Sigmoid colon (tissue), 7 donors: ENCODE results near the gene MARK3. TPM values are rescaled to one million over a fixed set of nuclear protein-coding genes. Genes with fewer than 3 reads are reported as not detected.

Experiments used
- DNase-seq: peaks from one replicate; pipeline ENCODE4 v3.0.0-alpha.2; 2019
- H3K27ac ChIP-seq, 4 donors: fragments of 200-600 bp; sonication (generic); one replicate each; pipeline ENCODE4 v1.5.1; 2016 to 2019; ENCODE audit warnings: mild to moderate bottlenecking in 1 of 4
- H3K27me3 ChIP-seq, 3 donors: fragments of 200-600 bp; sonication (generic); one replicate each; pipeline ENCODE4 v1.5.1; 2019; ENCODE audit warnings: mild to moderate bottlenecking in 1 of 3
- H3K36me3 ChIP-seq, 4 donors: fragments of 200-600 bp; sonication (generic); one replicate each; pipeline ENCODE4 v1.5.1; 2016 to 2019
- H3K4me1 ChIP-seq, 4 donors: fragments of 200-600 bp; sonication (generic); one replicate each; pipeline ENCODE4 v1.5.1; 2017 to 2019
- H3K4me3 ChIP-seq, 4 donors: fragments of 200-600 bp; sonication (generic); one replicate each; pipeline ENCODE4 v1.5.1; 2017 to 2019; ENCODE audit warnings: mild to moderate bottlenecking in 2 of 4, moderate library complexity in 1 of 4
- H3K9me3 ChIP-seq, 4 donors: fragments of 200-600 bp in 3 of 4; sonication (generic) in 3 of 4; one replicate each; pipeline versions ENCODE4 v1.5.1 to v1.6.1; 2013 to 2019
- CTCF ChIP-seq, 4 experiments: fragments of 450-650 bp in 3 of 4; fragments of 200-600 bp in 1 of 4; IDR thresholded peaks; one replicate each; pipeline ENCODE4 v1.5.1; 2016 to 2019; ENCODE audit warnings: antibody characterized with exemption in 4 of 4, mild to moderate bottlenecking in 3 of 4, moderate library complexity in 2 of 4
- EP300 ChIP-seq, 4 donors: sonication (generic); formaldehyde crosslinking; IDR thresholded peaks; one replicate each; pipeline ENCODE4 v1.6.1; 2017; ENCODE audit warnings: antibody characterized with exemption in 4 of 4
- POLR2A ChIP-seq, 2 donors: fragments of 450-650 bp; IDR thresholded peaks; one replicate each; pipeline ENCODE4 v1.6.1; 2016; ENCODE audit warnings: antibody characterized with exemption in 2 of 2, mild to moderate bottlenecking in 2 of 2, moderate library complexity in 2 of 2
- POLR2AphosphoS5 ChIP-seq, 4 donors: sonication (generic); formaldehyde crosslinking; IDR thresholded peaks; one replicate each; pipeline ENCODE4 v1.6.1; 2017; ENCODE audit warnings: antibody characterized with exemption in 4 of 4
- WGBS, 2 donors: extraction: QIAGEN DNeasy Blood & Tissue Kit; methylation state at CpG; one replicate each; pipeline ENCODE4 v1.1.7; 2013; 5-methylcytosine and 5-hydroxymethylcytosine counted together
- intact Hi-C: fragments of 100-400 bp; cut with DNase I; formaldehyde crosslinking; loops from one replicate; pipeline ENCODE4 v1.15.1; 2023
- polyA plus RNA-seq, 3 donors: library from polyadenylated mRNA; stranded (reverse); fragments of 200-250 nt; gene quantifications; one replicate each; pipeline ENCODE4 v1.2.3, GENCODE V29; 2013
- total RNA-seq, 4 donors: library from RNA; depleted of rRNA; stranded (reverse); fragments of >200 nt; gene quantifications; one replicate each; pipeline ENCODE4 v1.1.0, GENCODE V29; 2016
- donor health status: healthy with polysubstance abuse.
- donor health status: Bipolar disorder and iron deficiency.
- donor health status: healthy.

Gene MARK3
- total and polyA plus RNA-seq, 7 donors: 21.6 to 104 (median 66.7) TPM

GRCh38 chr14:103401223-103402214, 16.3 kb downstream of the MARK3 start:
- H3K4me1 ChIP-seq: peaks cover 0 to 69% (median 58%) of the 10 kb centered on the region in 4 donors
- TF ChIP-seq POLR2A (IDR thresholded peaks at IDR 0.05) (no peak), CTCF (IDR thresholded peaks at IDR 0.05) (no peak), POLR2AphosphoS5 (IDR thresholded peaks at IDR 0.05) (no peak), EP300 (IDR thresholded peaks at IDR 0.05) (no peak)
- no peak overlapping the region for H3K4me3 ChIP-seq
- DNase-seq: no peak
- H3K27ac ChIP-seq: no peak overlapping the region
- peaks cover 0 to 13% (median 0%) of the 10 kb centered on the region in 4 donors for H3K36me3 ChIP-seq
- 74 to 88% methylated on average over 10 of the region's 10 CpGs for WGBS, 2 donors
- intact Hi-C loops: no loop called here
- H3K9me3 ChIP-seq: no peaks in the 10 kb centered on the region
- no peaks in the 10 kb centered on the region for H3K27me3 ChIP-seq

GRCh38 chr14:103402695-103403094, 17.5 kb downstream of the MARK3 start:
- no peaks in the 10 kb centered on the region for H3K9me3 ChIP-seq
- peaks cover 0 to 62% (median 55%) of the 10 kb centered on the region in 4 donors for H3K4me1 ChIP-seq
- peaks cover 0 to 24% (median 2%) of the 10 kb centered on the region in 4 donors for H3K36me3 ChIP-seq
- no peak overlapping the region for H3K27ac ChIP-seq
- TF ChIP-seq CTCF (IDR thresholded peaks at IDR 0.05) (no peak), EP300 (IDR thresholded peaks at IDR 0.05) (no peak)
- H3K4me3 ChIP-seq: no peak overlapping the region
- intact Hi-C loops: no loop called here
- H3K27me3 ChIP-seq: no peaks in the 10 kb centered on the region
- no peak for DNase-seq
- WGBS, 2 donors: 86 to 93% methylated on average over 2 of the region's 2 CpGs

- H3K9me3 ChIP-seq: no peaks in the 10 kb centered on the region
- WGBS, 2 donors: 72 to 80% methylated on average over 9 of the region's 9 CpGs
- H3K27me3 ChIP-seq: no peaks in the 10 kb centered on the region
- intact Hi-C loops: no loop called here
- peaks cover 0 to 32% (median 2%) of the 10 kb centered on the region in 4 donors for H3K36me3 ChIP-seq
- TF ChIP-seq POLR2AphosphoS5 (IDR thresholded peaks at IDR 0.05) (no peak), POLR2A (IDR thresholded peaks at IDR 0.05) (no peak), CTCF (IDR thresholded peaks at IDR 0.05) (no peak), EP300 (IDR thresholded peaks at IDR 0.05) (no peak)
- peaks cover 0 to 59% (median 51%) of the 10 kb centered on the region in 4 donors for H3K4me1 ChIP-seq
- peak overlapping the region in 1 of 4 donors; percentile 7 for H3K27ac ChIP-seq
- no peak for DNase-seq
- H3K4me3 ChIP-seq: no peak overlapping the region
These were observed 19.1 kb downstream of the MARK3 start for GRCh38 chr14:103404032-103404918.

- 78 to 84% methylated on average over 7 of the region's 7 CpGs for WGBS, 2 donors
- Histone ChIP-seq H3K4me3 (no peak overlapping the region), H3K36me3 (peaks cover 0 to 32% (median 2%) of the 10 kb centered on the region in 4 donors), H3K27me3 (no peaks in the 10 kb centered on the region), H3K27ac (no peak overlapping the region), H3K9me3 (no peaks in the 10 kb centered on the region), H3K4me1 (peaks cover 0 to 57% (median 50%) of the 10 kb centered on the region in 4 donors)
- intact Hi-C loops: no loop called here
- no peak for DNase-seq
- TF ChIP-seq EP300 (IDR thresholded peaks at IDR 0.05) (no peak), POLR2A (IDR thresholded peaks at IDR 0.05) (no peak), POLR2AphosphoS5 (IDR thresholded peaks at IDR 0.05) (no peak), CTCF (IDR thresholded peaks at IDR 0.05) (no peak)
These were observed 19.7 kb downstream of the MARK3 start for GRCh38 chr14:103404920-103405319.
